GM19452 (cell line): Measurements from ENCODE around the gene SSC4D.
A peak's percentile ranks its signal among the peaks of the same experiment; 100 is the strongest.
"Not testable (repeated sequence)": the region's sequence is repeated elsewhere in the genome, so short reads cannot be mapped to it uniquely, and the experiment has no call there.

Experiments used
- ATAC-seq: cut with Tn5 transposase; IDR thresholded peaks from one replicate; pipeline ENCODE4 v1.9.1; 2021; ENCODE audit not compliant: unreplicated experiment

SSC4D gene

GRCh38 chr7:76423666-76424412 is 14.3 kb upstream of the SSC4D start:
- ATAC-seq: no peak

- not testable (repeated sequence) for ATAC-seq
Measured at GRCh38 chr7:76421097-76421496, 11.6 kb upstream of the SSC4D start.

GRCh38 chr7:76417654-76418310 is 8.3 kb upstream of the SSC4D start:
- ATAC-seq: not testable (repeated sequence)

GRCh38 chr7:76412249-76412648 is 2.8 kb upstream of the SSC4D start:
- ATAC-seq: no peak

- ATAC-seq: no peak
Measured at GRCh38 chr7:76411626-76412025, 2.1 kb upstream of the SSC4D start.

GRCh38 chr7:76408121-76408560 is 1.4 kb downstream of the SSC4D start:
- no peak for ATAC-seq

- no peak for ATAC-seq
Measured at GRCh38 chr7:76407718-76408117, 1.8 kb downstream of the SSC4D start.

- no peak for ATAC-seq
Measured at GRCh38 chr7:76405738-76406137, 3.8 kb downstream of the SSC4D start.

- ATAC-seq: no peak
Measured at GRCh38 chr7:76403780-76404494, 5.6 kb downstream of the SSC4D start.

GRCh38 chr7:76403097-76403496 is 6.4 kb downstream of the SSC4D start:
- ATAC-seq: not testable (repeated sequence)

GRCh38 chr7:76400248-76400647 is 9.2 kb downstream of the SSC4D start:
- ATAC-seq: no peak

GRCh38 chr7:76397409-76398183 is 11.9 kb downstream of the SSC4D start:
- ATAC-seq: no peak

GRCh38 chr7:76396864-76397263 is 12.6 kb downstream of the SSC4D start:
- no peak for ATAC-seq

GRCh38 chr7:76395965-76396726 is 13.4 kb downstream of the SSC4D start:
- no peak for ATAC-seq

- not testable (repeated sequence) for ATAC-seq
Measured at GRCh38 chr7:76395605-76395964, 13.9 kb downstream of the SSC4D start.

GRCh38 chr7:76394957-76395356 is 14.5 kb downstream of the SSC4D start:
- no peak for ATAC-seq

GRCh38 chr7:76393116-76394031 is 16.1 kb downstream of the SSC4D start:
- peak; percentile 91 for ATAC-seq

GRCh38 chr7:76392531-76393115 is 16.9 kb downstream of the SSC4D start:
- no peak for ATAC-seq

- no peak for ATAC-seq
Measured at GRCh38 chr7:76390092-76390491, 19.4 kb downstream of the SSC4D start.
